Measurements from ENCODE around the gene OR13C8.

Gene OR13C8

GRCh38 chr9:104617418-104617817, 48.5 kb downstream of the OR13C8 start:
- DNase-seq, result no peak

GRCh38 chr9:104618104-104618503, 49.1 kb downstream of the OR13C8 start, which contains the start of gene OR13C9:
TSS of gene OR13C9 (minus strand) at chr9:104618204. CDS start at chr9:104618204, 0 bp downstream.
- no peak for DNase-seq
